H1 (cell line): ENCODE measurements around the gene FMNL2. TPM values are rescaled to one million over a fixed set of nuclear protein-coding genes. Genes with fewer than 3 reads are reported as not detected.

Experiments used
- ATF3 ChIP-seq: IDR thresholded peaks from 2 replicates; pipeline ENCODE4 v1.6.1; 2011; ENCODE audit warnings: low read depth, mild to moderate bottlenecking, low read length; ENCODE audit not compliant: insufficient read depth
- CBX5 ChIP-seq: fragments of 300-800, 300-1000 bp; sonication (generic); IDR thresholded peaks from 2 replicates; pipeline ENCODE4 v1.7.1; 2016; ENCODE audit warnings: antibody characterized with exemption, low read length, low read depth
- CTCF ChIP-seq, 3 experiments: IDR thresholded peaks; 1 replicate in 2 of 3; 2 replicates in 1 of 3; pipeline versions ENCODE4 v1.5.1 to v1.6.1; 2011; ENCODE audit warnings: low read length in 3 of 3, mild to moderate bottlenecking in 3 of 3, inconsistent platforms in 2 of 3, low read depth in 1 of 3, moderate library complexity in 1 of 3; ENCODE audit not compliant: insufficient read depth in 1 of 3; ENCODE audit errors: control extremely low read depth in 1 of 3
- GTF2F1 ChIP-seq: IDR thresholded peaks from 2 replicates; pipeline ENCODE4 v1.6.1; 2012; ENCODE audit warnings: low read depth, low read length, improper control_type of control experiment, borderline replicate concordance
- SP2 ChIP-seq: IDR thresholded peaks from 2 replicates; pipeline ENCODE4 v1.6.1; 2012; ENCODE audit warnings: mild to moderate bottlenecking, low read length, inconsistent platforms
- SRF ChIP-seq: IDR thresholded peaks from 2 replicates; pipeline ENCODE4 v1.6.1; 2011; ENCODE audit warnings: mild to moderate bottlenecking, low read depth, low read length, moderate library complexity
- TCF12 ChIP-seq: IDR thresholded peaks from 2 replicates; pipeline ENCODE4 v1.6.1; 2011; ENCODE audit warnings: low read depth, mild to moderate bottlenecking, low read length
- polyA plus RNA-seq, 7 experiments: library from polyadenylated mRNA; depleted of rRNA in 3 of 7; stranded (reverse) in 5 of 7; unstranded in 2 of 7; fragments of >200 nt in 5 of 7; fragments of 200-250 nt in 2 of 7; gene quantifications; 1 replicate in 5 of 7; 2 replicates in 1 of 7; 4 replicates in 1 of 7; pipeline versions ENCODE4 v1.2.1 to v1.2.3, GENCODE V29; 2011 to 2013; ENCODE audit warnings: missing spikeins in 2 of 7, mixed read lengths in 2 of 7
- total RNA-seq: library from RNA; stranded (reverse); fragmentation: NEBNext Ultra II Directional; extraction: Animal tissue kit (Norgen Biotek cat#: 25700); gene quantifications from 2 replicates; pipeline ENCODE4 v1.2.1, GENCODE V29; 2021

FMNL2 gene
- total and polyA plus RNA-seq, 2 of the 8 experiments (the other 6 are each of a cell fraction or from before 2014, with no cell fraction given), result 15.5 to 45.1 TPM

- TF ChIP-seq CTCF (IDR thresholded peaks at IDR 0.05; ENCODE audit: control extremely low read depth in 1 of 3, insufficient read depth in 1 of 3, low read depth in 1 of 3, low read length in 3 of 3) (no peak), GTF2F1 (no peak), CBX5 (no peak), SRF (no peak), SP2 (no peak), ATF3 (no peak), TCF12 (no peak)
Observed at GRCh38 chr2:152389483-152389882, 54.5 kb downstream of the FMNL2 start (continued).
